Prostate gland (tissue), 2 donors: ENCODE results near the gene ZCCHC7. TPM values are rescaled to one million over a fixed set of nuclear protein-coding genes. Genes with fewer than 3 reads are reported as not detected.
"Not testable (repeated sequence)": the region's sequence is repeated elsewhere in the genome, so short reads cannot be mapped to it uniquely, and the experiment has no call there.

ENCODE experiments used
- DNase-seq: peaks from one replicate; pipeline ENCODE4 v3.0.0-alpha.2; 2019; ENCODE audit warnings: low spot score
- H3K27ac ChIP-seq, 2 donors: fragments of 200-600 bp; sonication (generic); 2 replicates each; pipeline ENCODE4 v1.5.1; 2017 to 2019
- H3K27me3 ChIP-seq: fragments of 200-600 bp; sonication (generic); replicated peaks from 2 replicates; pipeline ENCODE4 v1.5.1; 2019; ENCODE audit not compliant: insufficient read depth
- H3K36me3 ChIP-seq, 2 donors: fragments of 200-600 bp; sonication (generic); 1 replicate in 1 of 2; 2 replicates in 1 of 2; pipeline versions ENCODE4 v1.5.1 to v1.8.1; 2017 to 2019
- H3K4me1 ChIP-seq: fragments of 200-600 bp; sonication (generic); replicated peaks from 2 replicates; pipeline ENCODE4 v1.5.1; 2019
- H3K4me3 ChIP-seq, 2 donors: fragments of 200-600 bp; sonication (generic); 2 replicates each; pipeline ENCODE4 v1.5.1; 2017 to 2019
- H3K9me3 ChIP-seq: fragments of 200-600 bp; sonication (generic); 2 replicates; pipeline ENCODE4 v1.5.1; 2017
- CTCF ChIP-seq, 4 experiments: fragments of 200-600 bp in 2 of 4; fragments of 450-650 bp in 2 of 4; sonication (generic) in 2 of 4; IDR thresholded peaks; 1 replicate in 3 of 4; 2 replicates in 1 of 4; pipeline ENCODE4 v1.5.1; 2016 to 2019; ENCODE audit warnings: antibody characterized with exemption in 4 of 4, mild to moderate bottlenecking in 2 of 4, moderate library complexity in 2 of 4
- POLR2A ChIP-seq: fragments of 450-650 bp; IDR thresholded peaks from one replicate; pipeline ENCODE4 v1.6.1; 2016; ENCODE audit warnings: antibody characterized with exemption, mild to moderate bottlenecking
- POLR2AphosphoS5 ChIP-seq: sonication (generic); formaldehyde crosslinking; IDR thresholded peaks from one replicate; pipeline ENCODE4 v1.6.1; 2017; ENCODE audit warnings: antibody characterized with exemption
- WGBS: methylation state at CpG from one replicate; pipeline ENCODE4 v1.1.5; 2018; 5-methylcytosine and 5-hydroxymethylcytosine counted together
- intact Hi-C: fragments of 100-400 bp; cut with DNase I; formaldehyde crosslinking; loops from one replicate; pipeline ENCODE4 v1.14.2; 2022
- total RNA-seq, 2 donors: library from RNA; depleted of rRNA; stranded (reverse); fragments of >200 nt; gene quantifications; one replicate each; pipeline ENCODE4 v1.1.0, GENCODE V29; 2016

Gene ZCCHC7
- total RNA-seq, 2 donors from 2014 or later, result 12.7 to 14.2 TPM

- DNase-seq, result no peak
- no peaks in the 10 kb centered on the region for H3K4me1 ChIP-seq
- H3K27me3 ChIP-seq, result no peaks in the 10 kb centered on the region
- no peak overlapping the region for H3K4me3 ChIP-seq
- H3K9me3 ChIP-seq, result no peaks in the 10 kb centered on the region
- WGBS, result 91% methylated on average over 2 of the region's 2 CpGs
- intact Hi-C loops, result no loop called here
- H3K27ac ChIP-seq, result no peak overlapping the region
- H3K36me3 ChIP-seq, result no peaks in the 10 kb centered on the region
- TF ChIP-seq CTCF (IDR thresholded peaks at IDR 0.05), result no peak
- no peak for TF ChIP-seq POLR2A
Observed at GRCh38 chr9:37198039-37198729, 77.8 kb downstream of the ZCCHC7 start.

- intact Hi-C loops, result no loop called here
- 93% methylated on average over 1 of the region's 1 CpG for WGBS
Observed at GRCh38 chr9:37198831-37199230, 78.5 kb downstream of the ZCCHC7 start.

GRCh38 chr9:37200433-37201005 is 80.1 kb downstream of the ZCCHC7 start:
- H3K36me3 ChIP-seq, result no peaks in the 10 kb centered on the region
- no peak overlapping the region for H3K27ac ChIP-seq
- H3K9me3 ChIP-seq, result no peaks in the 10 kb centered on the region
- TF ChIP-seq POLR2A (no peak), CTCF (IDR thresholded peaks at IDR 0.05) (no peak)
- H3K27me3 ChIP-seq, result no peaks in the 10 kb centered on the region
- no peaks in the 10 kb centered on the region for H3K4me1 ChIP-seq
- no peak for DNase-seq
- intact Hi-C loops, result no loop called here
- no peak overlapping the region for H3K4me3 ChIP-seq
- WGBS, result 63% methylated on average over 1 of the region's 1 CpG

More at GRCh38 chr9:37198831-37199230, 78.5 kb downstream of the ZCCHC7 start:
- DNase-seq, result no peak
- Histone ChIP-seq H3K27ac (no peak overlapping the region), H3K4me1 (no peaks in the 10 kb centered on the region), H3K36me3 (no peaks in the 10 kb centered on the region), H3K27me3 (no peaks in the 10 kb centered on the region), H3K9me3 (no peaks in the 10 kb centered on the region), H3K4me3 (no peak overlapping the region)
- TF ChIP-seq POLR2A (no peak), CTCF (IDR thresholded peaks at IDR 0.05) (no peak), POLR2AphosphoS5 (no peak)

GRCh38 chr9:37201581-37201980 is 81.2 kb downstream of the ZCCHC7 start:
- H3K27me3 ChIP-seq, result no peaks in the 10 kb centered on the region
- intact Hi-C loops, result no loop called here
- no peak overlapping the region for H3K4me3 ChIP-seq
- H3K9me3 ChIP-seq, result no peaks in the 10 kb centered on the region
- H3K27ac ChIP-seq, result no peak overlapping the region
- H3K4me1 ChIP-seq, result no peaks in the 10 kb centered on the region
- WGBS, result 96% methylated on average over 1 of the region's 1 CpG
- no peak for DNase-seq
- H3K36me3 ChIP-seq, result no peaks in the 10 kb centered on the region
- TF ChIP-seq POLR2AphosphoS5, result no peak
- TF ChIP-seq POLR2A, result no peak
- TF ChIP-seq CTCF (IDR thresholded peaks at IDR 0.05), result no peak

- no peak for DNase-seq
- Histone ChIP-seq H3K4me1 (no peaks in the 10 kb centered on the region), H3K27ac (no peak overlapping the region), H3K36me3 (no peaks in the 10 kb centered on the region), H3K9me3 (no peaks in the 10 kb centered on the region), H3K27me3 (no peaks in the 10 kb centered on the region), H3K4me3 (no peak overlapping the region)
- intact Hi-C loops, result no loop called here
- no peak for TF ChIP-seq CTCF (IDR thresholded peaks at IDR 0.05)
- TF ChIP-seq POLR2AphosphoS5, result peak; percentile 10
- no peak for TF ChIP-seq POLR2A
Observed at GRCh38 chr9:37202091-37202490, 81.7 kb downstream of the ZCCHC7 start.

- DNase-seq, H3K36me3 ChIP-seq, H3K27ac ChIP-seq, H3K4me1 ChIP-seq, H3K27me3 ChIP-seq, intact Hi-C loops, H3K9me3 ChIP-seq, H3K4me3 ChIP-seq: not testable (repeated sequence)
- 98% methylated on average over 4 of the region's 4 CpGs for WGBS
Observed at GRCh38 chr9:37203456-37203855, 83.1 kb downstream of the ZCCHC7 start.
